IMR-90 (cell line): ENCODE data around the gene SIM2. TPM values are rescaled to one million over a fixed set of nuclear protein-coding genes. Genes with fewer than 3 reads are reported as not detected.

ENCODE experiments used
- ATAC-seq: fragments of 200-7000 bp; cut with Tn5 transposase; 2 replicates; pipeline ENCODE4 v1.9.1; 2020; ENCODE audit warnings: low read depth, mild to moderate bottlenecking, moderate library complexity
- BruUV-seq: library from RNA; stranded (reverse); fragments of 400-500 nt; replicated peaks from 2 replicates; lab custom pipeline; 2021; lab: Mats Ljungman, UMichigan
- CTCF ChIA-PET: fragments of 300-600 bp; formaldehyde crosslinking; extraction: SDS; loops from one replicate; lab custom pipeline; 2021; ENCODE audit warnings: antibody characterized with exemption; lab: Yijun Ruan, JAX
- POLR2A ChIA-PET: fragments of 300-600 bp; sonication (Branson Sonifier 250); formaldehyde crosslinking; loops from one replicate; lab custom pipeline; 2022; ENCODE audit warnings: antibody characterized with exemption; ENCODE audit not compliant: unreplicated experiment; lab: Charles Lee
- DNase-seq: peaks from one replicate; pipeline ENCODE4 v3.0.0; 2013
- H2AFZ ChIP-seq: replicated peaks from 2 replicates; pipeline ENCODE3; 2013; ENCODE audit warnings: low read length, mild to moderate bottlenecking; ENCODE audit not compliant: poor library complexity
- H2AK5ac ChIP-seq: 2 replicates; pipeline ENCODE4 v1.6.1; 2013; ENCODE audit warnings: low read depth, low read length, inconsistent platforms
- H2AK9ac ChIP-seq: replicated peaks from 2 replicates; pipeline ENCODE3; 2013; ENCODE audit warnings: mild to moderate bottlenecking, low read depth, low read length, moderate library complexity; ENCODE audit not compliant: poor library complexity
- H2BK120ac ChIP-seq: 2 replicates; pipeline ENCODE4 v1.6.1; 2013; ENCODE audit warnings: low read depth, low read length, inconsistent platforms
- H2BK15ac ChIP-seq: 3 replicates; pipeline ENCODE4 v1.6.1; 2013; ENCODE audit warnings: low read depth, low read length, inconsistent platforms
- H2BK20ac ChIP-seq: 2 replicates; pipeline ENCODE4 v1.6.1; 2013; ENCODE audit warnings: low read depth, mild to moderate bottlenecking, inconsistent platforms, low read length, moderate library complexity
- H2BK5ac ChIP-seq: 2 replicates; pipeline ENCODE4 v1.6.1; 2013; ENCODE audit warnings: mild to moderate bottlenecking, low read depth, low read length, inconsistent platforms; ENCODE audit not compliant: poor library complexity, severe bottlenecking
- H3K14ac ChIP-seq: replicated peaks from 2 replicates; pipeline ENCODE4 v1.6.1; 2013; ENCODE audit warnings: low read depth, low read length, inconsistent platforms
- H3K18ac ChIP-seq: 2 replicates; pipeline ENCODE4 v1.6.1; 2013; ENCODE audit warnings: low read depth, low read length, control low read depth
- H3K23ac ChIP-seq: 2 replicates; pipeline ENCODE4 v1.6.1; 2013; ENCODE audit warnings: low read depth, low read length, inconsistent platforms
- H3K27ac ChIP-seq: 2 replicates; pipeline ENCODE4 v1.5.1; 2013; ENCODE audit warnings: mild to moderate bottlenecking, control low read depth, low read length; ENCODE audit not compliant: insufficient read depth
- H3K27me3 ChIP-seq: 2 replicates; pipeline ENCODE4 v1.6.1; 2013; ENCODE audit warnings: low read length; ENCODE audit not compliant: control insufficient read depth, insufficient read depth
- H3K36me3 ChIP-seq: 2 replicates; pipeline ENCODE4 v1.6.1; 2013; ENCODE audit warnings: low read length, mixed read lengths; ENCODE audit not compliant: control insufficient read depth, insufficient read depth
- H3K4ac ChIP-seq: 2 replicates; pipeline ENCODE4 v1.6.1; 2013; ENCODE audit warnings: low read depth, low read length, inconsistent platforms
- H3K4me1 ChIP-seq: 2 replicates; pipeline ENCODE4 v1.6.1; 2013; ENCODE audit warnings: low read length, mixed read lengths; ENCODE audit not compliant: control insufficient read depth, insufficient read depth
- H3K4me2 ChIP-seq: 2 replicates; pipeline ENCODE4 v1.6.1; 2013; ENCODE audit warnings: low read depth, mild to moderate bottlenecking, control low read depth, low read length, moderate library complexity
- H3K4me3 ChIP-seq: 2 replicates; pipeline ENCODE4 v1.5.1; 2013; ENCODE audit warnings: low read depth, mild to moderate bottlenecking, control low read depth, low read length, moderate library complexity; ENCODE audit not compliant: insufficient read depth
- H3K56ac ChIP-seq: 2 replicates; pipeline ENCODE4 v1.6.1; 2013; ENCODE audit warnings: low read length, inconsistent platforms; ENCODE audit not compliant: insufficient read depth; ENCODE audit errors: extremely low read depth
- H3K79me1 ChIP-seq, 2 experiments: 2 replicates each; pipeline ENCODE4 v1.6.1; 2013; ENCODE audit warnings: low read length in 2 of 2, inconsistent platforms in 1 of 2, low read depth in 1 of 2
- H3K9ac ChIP-seq: 2 replicates; pipeline ENCODE4 v1.6.1; 2013; ENCODE audit warnings: low read depth, low read length, control low read depth
- H3K9me1 ChIP-seq: 2 replicates; pipeline ENCODE4 v1.6.1; 2013; ENCODE audit warnings: low read length, inconsistent platforms; ENCODE audit not compliant: insufficient read depth
- H3K9me3 ChIP-seq: 2 replicates; pipeline ENCODE4 v1.6.1; 2013; ENCODE audit warnings: low read length; ENCODE audit not compliant: control insufficient read depth, insufficient read depth
- H4K20me1 ChIP-seq: 2 replicates; pipeline ENCODE4 v1.6.1; 2013; ENCODE audit warnings: low read length, inconsistent platforms; ENCODE audit not compliant: insufficient read depth
- H4K5ac ChIP-seq: 2 replicates; pipeline ENCODE4 v1.6.1; 2013; ENCODE audit warnings: mild to moderate bottlenecking, low read depth, low read length, control low read depth
- H4K8ac ChIP-seq, 2 experiments: 2 replicates each; pipeline ENCODE4 v1.6.1; 2013; ENCODE audit warnings: low read depth in 2 of 2, low read length in 2 of 2, control low read depth in 1 of 2, inconsistent platforms in 1 of 2
- H4K91ac ChIP-seq: 2 replicates; pipeline ENCODE4 v1.6.1; 2013; ENCODE audit warnings: low read depth, low read length, inconsistent platforms; ENCODE audit not compliant: insufficient read depth
- BHLHE40 ChIP-seq: fragments of 150-350 bp; IDR thresholded peaks from 2 replicates; pipeline ENCODE4 v1.6.1; 2016; ENCODE audit warnings: mild to moderate bottlenecking, low read depth, low read length
- CEBPB ChIP-seq: IDR thresholded peaks from 2 replicates; pipeline ENCODE4 v1.6.1; 2012; ENCODE audit warnings: low read depth, low read length, improper control_type of control experiment
- CHD1 ChIP-seq: IDR thresholded peaks from 2 replicates; pipeline ENCODE4 v1.6.1; 2012; ENCODE audit warnings: low read depth, low read length, improper control_type of control experiment
- FOS ChIP-seq: fragments of 150-350 bp; IDR thresholded peaks from 2 replicates; pipeline ENCODE4 v1.6.1; 2016; ENCODE audit warnings: low read depth, low read length
- MAFK ChIP-seq: IDR thresholded peaks from 2 replicates; pipeline ENCODE4 v1.6.1; 2012; ENCODE audit warnings: low read depth, low read length, improper control_type of control experiment
- MAZ ChIP-seq: IDR thresholded peaks from 2 replicates; pipeline ENCODE4 v1.6.1; 2012; ENCODE audit warnings: low read depth, mild to moderate bottlenecking, low read length, improper control_type of control experiment, moderate library complexity, borderline replicate concordance
- MXI1 ChIP-seq: IDR thresholded peaks from 2 replicates; pipeline ENCODE4 v1.6.1; 2012; ENCODE audit warnings: low read depth, mild to moderate bottlenecking, low read length, moderate library complexity, borderline replicate concordance
- NFE2L2 ChIP-seq: fragments of 150-350 bp; IDR thresholded peaks from 2 replicates; pipeline ENCODE4 v1.6.1; 2016; ENCODE audit warnings: low read depth, mild to moderate bottlenecking, low read length
- POLR2A ChIP-seq: IDR thresholded peaks from 2 replicates; pipeline ENCODE4 v1.6.1; 2012; ENCODE audit warnings: mild to moderate bottlenecking, low read depth, low read length
- RAD21 ChIP-seq: IDR thresholded peaks from 2 replicates; pipeline ENCODE4 v1.6.1; 2012; ENCODE audit warnings: low read length, improper control_type of control experiment
- RCOR1 ChIP-seq: IDR thresholded peaks from 2 replicates; pipeline ENCODE4 v1.6.1; 2012; ENCODE audit warnings: mild to moderate bottlenecking, low read length, improper control_type of control experiment; ENCODE audit not compliant: insufficient replicate concordance
- RFX5 ChIP-seq: IDR thresholded peaks from 2 replicates; pipeline ENCODE4 v1.8.0; 2012; ENCODE audit warnings: low read depth, mild to moderate bottlenecking, low read length, moderate library complexity
- SMC3 ChIP-seq: fragments of 150-350 bp; IDR thresholded peaks from 2 replicates; pipeline ENCODE4 v1.6.1; 2016; ENCODE audit warnings: low read depth, mild to moderate bottlenecking, antibody characterized with exemption, low read length, moderate library complexity
- WGBS, 2 experiments: methylation state at CpG; one replicate each; pipeline versions ENCODE4 v1.1.5 to v1.1.7; 2013; ENCODE audit warnings: missing lambda C conversion rate in 2 of 2; ENCODE audit not compliant: insufficient read length in 1 of 2; ENCODE audit errors: extremely low coverage in 2 of 2; 5-methylcytosine and 5-hydroxymethylcytosine counted together
- dilution Hi-C: fragments of 300-500 bp; cut with HindIII; formaldehyde crosslinking; loops from one replicate; pipeline ENCODE4 v1.14.3; 2018; ENCODE audit warnings: low sequenced_read_pairs; ENCODE audit not compliant: unreplicated experiment
- in situ Hi-C: fragments of 300-500 bp; cut with MboI; formaldehyde crosslinking; loops from 3 replicates; pipeline ENCODE4 v1.14.3; 2019; ENCODE audit warnings: low sequenced_read_pairs, inconsistent platforms, mixed read lengths
- intact Hi-C: fragments of 100-400 bp; cut with micrococcal nuclease; formaldehyde crosslinking; loops from 2 replicates; pipeline ENCODE4 v1.10.0; 2022
- polyA plus RNA-seq, 3 experiments: library from polyadenylated mRNA; depleted of rRNA; stranded (reverse); fragments of >200 nt; gene quantifications; 2 replicates each; pipeline ENCODE4 v1.2.3, GENCODE V29; 2012; ENCODE audit warnings: low replicate concordance in 1 of 3
- total RNA-seq: library from RNA; depleted of rRNA; stranded (reverse); fragments of >200 nt; gene quantifications from 2 replicates; pipeline ENCODE4 v1.2.3, GENCODE V29; 2012
- TF ChIP-seq, protein P1 (sequence below): fragments of 150-350 bp; IDR thresholded peaks from 2 replicates; pipeline ENCODE4 v1.6.1; 2017; ENCODE audit warnings: mild to moderate bottlenecking, antibody characterized with exemption, low read length, low read depth
- TF ChIP-seq, protein P2 (sequence below): fragments of 150-350 bp; IDR thresholded peaks from 2 replicates; pipeline ENCODE4 v1.6.1; 2016; ENCODE audit warnings: low read depth, mild to moderate bottlenecking, low read length, moderate library complexity, borderline replicate concordance
- TF ChIP-seq, protein P3 (sequence below): conservative IDR thresholded peaks from 2 replicates; pipeline ENCODE4 v1.5.1; 2012; ENCODE audit warnings: mild to moderate bottlenecking, low read depth, low read length, improper control_type of control experiment

SIM2 gene
- total and polyA plus RNA-seq, 2 of the 4 experiments (the other 2 are of a cell fraction) = 2.2 to 7.5 TPM

DNA sequence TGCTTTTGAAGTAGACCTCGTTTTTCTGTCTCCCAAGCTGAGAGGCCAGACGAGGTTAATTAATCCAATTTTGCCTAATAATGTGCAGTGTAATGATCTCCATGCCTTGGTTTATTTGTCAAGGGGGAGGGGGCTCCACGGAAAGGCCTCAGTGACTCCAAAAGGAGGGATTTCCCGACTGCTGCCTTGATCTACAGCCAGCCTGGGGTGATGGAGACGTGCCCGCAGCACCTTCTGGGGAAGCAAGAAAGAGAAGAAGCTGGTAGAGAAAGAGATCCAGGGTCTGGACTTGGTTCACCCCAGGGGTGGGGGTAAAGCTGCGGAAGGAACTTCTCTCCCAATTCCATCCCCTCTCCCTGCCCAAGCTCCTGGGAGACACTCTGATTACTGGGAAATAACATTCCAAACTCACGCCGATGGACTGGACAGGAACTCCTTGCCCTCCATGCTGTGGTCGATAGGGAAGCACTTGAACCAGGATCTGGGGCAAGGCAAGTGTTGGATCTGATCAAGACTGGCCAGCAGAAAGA is 44.1 kb upstream of the SIM2 start:
- Histone ChIP-seq H3K4me1 (no peaks in the 10 kb centered on the region), H3K79me1 (no peaks in the 10 kb centered on the region), H3K56ac (no peak overlapping the region), H2BK20ac (no peak overlapping the region), H3K27me3 (peaks cover 16% of the 10 kb centered on the region), H4K91ac (no peak overlapping the region), H3K36me3 (no peaks in the 10 kb centered on the region), H3K27ac (no peak overlapping the region), H4K5ac (no peak overlapping the region), H2BK5ac (no peak overlapping the region), H3K4me2 (no peak overlapping the region), H2AK9ac (no peak overlapping the region), H3K9ac (no peak overlapping the region), H2BK120ac (no peak overlapping the region), H3K9me3 (no peaks in the 10 kb centered on the region), H3K4ac (no peak overlapping the region), H4K8ac (no peak overlapping the region), H3K9me1 (no peaks in the 10 kb centered on the region), H3K14ac (no peak overlapping the region), H2BK15ac (no peak overlapping the region), H3K18ac (no peak overlapping the region), H2AFZ (no peak overlapping the region), H2AK5ac (no peak overlapping the region), H3K23ac (no peak overlapping the region), H3K4me3 (no peak overlapping the region), H4K20me1 (no peaks in the 10 kb centered on the region)
- CTCF ChIA-PET = no interaction called here
- POLR2A ChIA-PET = no interaction called here
- DNase-seq (no peak), ATAC-seq (no peak)
- no TSS peak for BruUV-seq
- 33% methylated on average over 1 of the region's 10 CpGs; no CpG with 5 or more reads in 1 of the 2 experiments for WGBS, 2 experiments
- in situ Hi-C loops = no loop called here
- dilution Hi-C loops = no loop called here
- intact Hi-C loops = no loop called here
- no peak for TF ChIP-seq CEBPB
- no peak for TF ChIP-seq SMC3
- no peak for TF ChIP-seq BHLHE40
- TF ChIP-seq FOS = no peak
- no peak for TF ChIP-seq CHD1
- TF ChIP-seq MAZ = no peak
- TF ChIP-seq, protein P1, sequence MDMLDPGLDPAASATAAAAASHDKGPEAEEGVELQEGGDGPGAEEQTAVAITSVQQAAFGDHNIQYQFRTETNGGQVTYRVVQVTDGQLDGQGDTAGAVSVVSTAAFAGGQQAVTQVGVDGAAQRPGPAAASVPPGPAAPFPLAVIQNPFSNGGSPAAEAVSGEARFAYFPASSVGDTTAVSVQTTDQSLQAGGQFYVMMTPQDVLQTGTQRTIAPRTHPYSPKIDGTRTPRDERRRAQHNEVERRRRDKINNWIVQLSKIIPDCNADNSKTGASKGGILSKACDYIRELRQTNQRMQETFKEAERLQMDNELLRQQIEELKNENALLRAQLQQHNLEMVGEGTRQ = no peak
- TF ChIP-seq POLR2A = no peak
- TF ChIP-seq MXI1 = no peak
- TF ChIP-seq NFE2L2 = no peak
- TF ChIP-seq, protein P2, sequence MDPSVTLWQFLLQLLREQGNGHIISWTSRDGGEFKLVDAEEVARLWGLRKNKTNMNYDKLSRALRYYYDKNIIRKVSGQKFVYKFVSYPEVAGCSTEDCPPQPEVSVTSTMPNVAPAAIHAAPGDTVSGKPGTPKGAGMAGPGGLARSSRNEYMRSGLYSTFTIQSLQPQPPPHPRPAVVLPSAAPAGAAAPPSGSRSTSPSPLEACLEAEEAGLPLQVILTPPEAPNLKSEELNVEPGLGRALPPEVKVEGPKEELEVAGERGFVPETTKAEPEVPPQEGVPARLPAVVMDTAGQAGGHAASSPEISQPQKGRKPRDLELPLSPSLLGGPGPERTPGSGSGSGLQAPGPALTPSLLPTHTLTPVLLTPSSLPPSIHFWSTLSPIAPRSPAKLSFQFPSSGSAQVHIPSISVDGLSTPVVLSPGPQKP = no peak
- TF ChIP-seq MAFK = no peak
- TF ChIP-seq RAD21 = no peak
- TF ChIP-seq, protein P3, sequence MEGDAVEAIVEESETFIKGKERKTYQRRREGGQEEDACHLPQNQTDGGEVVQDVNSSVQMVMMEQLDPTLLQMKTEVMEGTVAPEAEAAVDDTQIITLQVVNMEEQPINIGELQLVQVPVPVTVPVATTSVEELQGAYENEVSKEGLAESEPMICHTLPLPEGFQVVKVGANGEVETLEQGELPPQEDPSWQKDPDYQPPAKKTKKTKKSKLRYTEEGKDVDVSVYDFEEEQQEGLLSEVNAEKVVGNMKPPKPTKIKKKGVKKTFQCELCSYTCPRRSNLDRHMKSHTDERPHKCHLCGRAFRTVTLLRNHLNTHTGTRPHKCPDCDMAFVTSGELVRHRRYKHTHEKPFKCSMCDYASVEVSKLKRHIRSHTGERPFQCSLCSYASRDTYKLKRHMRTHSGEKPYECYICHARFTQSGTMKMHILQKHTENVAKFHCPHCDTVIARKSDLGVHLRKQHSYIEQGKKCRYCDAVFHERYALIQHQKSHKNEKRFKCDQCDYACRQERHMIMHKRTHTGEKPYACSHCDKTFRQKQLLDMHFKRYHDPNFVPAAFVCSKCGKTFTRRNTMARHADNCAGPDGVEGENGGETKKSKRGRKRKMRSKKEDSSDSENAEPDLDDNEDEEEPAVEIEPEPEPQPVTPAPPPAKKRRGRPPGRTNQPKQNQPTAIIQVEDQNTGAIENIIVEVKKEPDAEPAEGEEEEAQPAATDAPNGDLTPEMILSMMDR = no peak
- TF ChIP-seq RCOR1 = no peak
- no peak for TF ChIP-seq RFX5
